HG02884 (cell line): Measurements from ENCODE around the gene FAM171A2.

Experiments
- ATAC-seq: cut with Tn5 transposase; IDR thresholded peaks from one replicate; pipeline ENCODE4 v1.9.1; 2021; ENCODE audit warnings: mild to moderate bottlenecking, moderate library complexity; ENCODE audit not compliant: unreplicated experiment

The FAM171A2 gene

DNA sequence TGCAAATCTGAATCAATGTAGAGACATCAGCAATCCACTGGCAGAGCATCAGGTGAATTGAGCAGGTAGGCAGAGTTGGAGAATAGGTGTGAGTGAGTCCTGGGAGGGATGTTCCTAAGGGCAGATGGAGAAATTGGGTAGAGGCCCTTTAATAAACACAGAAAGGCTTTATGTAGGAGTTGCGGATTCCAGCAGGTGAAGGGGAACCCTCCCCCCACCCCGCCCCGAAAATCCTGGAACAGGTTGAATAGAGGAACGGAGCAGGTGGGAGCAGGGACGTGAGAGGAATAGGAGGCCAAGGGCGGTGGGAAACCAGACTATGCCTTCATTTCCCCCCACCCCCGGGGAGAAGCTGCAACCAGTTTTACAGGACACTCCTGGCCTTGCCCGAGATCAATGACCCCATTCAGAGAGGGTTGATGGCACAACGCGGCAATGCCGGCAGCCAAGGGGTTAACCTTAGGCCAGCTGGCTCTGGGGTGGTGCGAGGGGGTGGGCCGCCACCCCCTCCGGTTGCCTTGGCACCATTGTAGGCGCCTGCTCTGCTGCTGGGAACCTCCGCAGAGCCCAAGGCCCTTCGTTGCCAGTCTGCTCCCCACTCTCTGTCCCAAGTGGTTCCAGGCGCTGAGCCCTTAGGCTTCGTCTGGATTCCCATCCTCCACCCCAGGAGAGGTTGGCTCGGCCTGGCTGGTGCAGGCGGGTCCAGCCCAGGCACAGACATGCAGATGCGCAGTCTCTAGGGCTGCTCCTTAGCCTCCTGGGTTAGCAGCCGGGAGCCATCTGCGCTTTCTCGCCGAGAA lies 56.1 kb downstream of the FAM171A2 start:
- no peak for ATAC-seq

DNA sequence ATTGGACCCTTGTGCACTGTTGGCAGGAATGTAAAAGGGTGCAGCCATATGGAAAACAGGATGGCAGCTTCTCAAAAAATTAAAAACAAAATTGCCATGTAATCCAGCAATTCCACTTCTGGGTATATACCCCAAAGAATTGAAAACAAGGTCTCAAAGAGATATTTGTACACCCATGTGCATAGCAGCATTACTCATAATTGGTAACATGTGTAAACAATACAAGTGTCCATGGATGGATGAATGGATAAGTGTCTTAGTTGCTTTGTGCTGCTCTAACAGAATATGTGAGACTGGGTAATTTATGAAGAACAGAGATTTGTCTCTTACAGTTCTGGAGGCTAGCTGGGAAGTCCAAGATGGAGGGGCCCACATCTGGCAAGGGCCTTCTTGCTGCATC lies 59.0 kb downstream of the FAM171A2 start:
- ATAC-seq: no peak
